Measurements from ENCODE around the gene TRIM59.

DNA sequence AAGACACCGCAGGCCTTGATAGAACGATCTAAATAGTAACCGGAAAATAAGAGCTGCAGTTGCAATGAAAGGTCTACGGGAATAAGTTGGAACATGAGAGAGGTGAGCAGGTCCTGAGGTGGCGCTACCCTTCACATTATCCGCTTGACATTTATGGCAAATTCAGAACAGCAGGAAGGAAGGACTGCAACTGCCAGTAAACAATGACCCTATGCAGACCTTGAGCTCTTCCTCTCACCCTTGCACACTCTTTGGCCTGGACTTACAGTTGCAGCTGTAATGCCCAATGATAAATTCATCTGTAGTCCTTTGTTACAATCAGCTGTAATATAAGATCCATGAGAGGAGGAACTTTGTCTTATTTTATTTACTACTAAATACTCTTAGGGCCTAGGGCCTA lies 32.3 kb upstream of the TRIM59 start:
- TF ChIP-seq, protein P1, sequence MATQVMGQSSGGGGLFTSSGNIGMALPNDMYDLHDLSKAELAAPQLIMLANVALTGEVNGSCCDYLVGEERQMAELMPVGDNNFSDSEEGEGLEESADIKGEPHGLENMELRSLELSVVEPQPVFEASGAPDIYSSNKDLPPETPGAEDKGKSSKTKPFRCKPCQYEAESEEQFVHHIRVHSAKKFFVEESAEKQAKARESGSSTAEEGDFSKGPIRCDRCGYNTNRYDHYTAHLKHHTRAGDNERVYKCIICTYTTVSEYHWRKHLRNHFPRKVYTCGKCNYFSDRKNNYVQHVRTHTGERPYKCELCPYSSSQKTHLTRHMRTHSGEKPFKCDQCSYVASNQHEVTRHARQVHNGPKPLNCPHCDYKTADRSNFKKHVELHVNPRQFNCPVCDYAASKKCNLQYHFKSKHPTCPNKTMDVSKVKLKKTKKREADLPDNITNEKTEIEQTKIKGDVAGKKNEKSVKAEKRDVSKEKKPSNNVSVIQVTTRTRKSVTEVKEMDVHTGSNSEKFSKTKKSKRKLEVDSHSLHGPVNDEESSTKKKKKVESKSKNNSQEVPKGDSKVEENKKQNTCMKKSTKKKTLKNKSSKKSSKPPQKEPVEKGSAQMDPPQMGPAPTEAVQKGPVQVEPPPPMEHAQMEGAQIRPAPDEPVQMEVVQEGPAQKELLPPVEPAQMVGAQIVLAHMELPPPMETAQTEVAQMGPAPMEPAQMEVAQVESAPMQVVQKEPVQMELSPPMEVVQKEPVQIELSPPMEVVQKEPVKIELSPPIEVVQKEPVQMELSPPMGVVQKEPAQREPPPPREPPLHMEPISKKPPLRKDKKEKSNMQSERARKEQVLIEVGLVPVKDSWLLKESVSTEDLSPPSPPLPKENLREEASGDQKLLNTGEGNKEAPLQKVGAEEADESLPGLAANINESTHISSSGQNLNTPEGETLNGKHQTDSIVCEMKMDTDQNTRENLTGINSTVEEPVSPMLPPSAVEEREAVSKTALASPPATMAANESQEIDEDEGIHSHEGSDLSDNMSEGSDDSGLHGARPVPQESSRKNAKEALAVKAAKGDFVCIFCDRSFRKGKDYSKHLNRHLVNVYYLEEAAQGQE (IDR thresholded peaks at IDR 0.05; ENCODE audit: low read depth, low read length) = no peak
- TF ChIP-seq BCL11A (IDR thresholded peaks at IDR 0.05; ENCODE audit: low read depth, low read length) = no peak
- TF ChIP-seq, protein P2, sequence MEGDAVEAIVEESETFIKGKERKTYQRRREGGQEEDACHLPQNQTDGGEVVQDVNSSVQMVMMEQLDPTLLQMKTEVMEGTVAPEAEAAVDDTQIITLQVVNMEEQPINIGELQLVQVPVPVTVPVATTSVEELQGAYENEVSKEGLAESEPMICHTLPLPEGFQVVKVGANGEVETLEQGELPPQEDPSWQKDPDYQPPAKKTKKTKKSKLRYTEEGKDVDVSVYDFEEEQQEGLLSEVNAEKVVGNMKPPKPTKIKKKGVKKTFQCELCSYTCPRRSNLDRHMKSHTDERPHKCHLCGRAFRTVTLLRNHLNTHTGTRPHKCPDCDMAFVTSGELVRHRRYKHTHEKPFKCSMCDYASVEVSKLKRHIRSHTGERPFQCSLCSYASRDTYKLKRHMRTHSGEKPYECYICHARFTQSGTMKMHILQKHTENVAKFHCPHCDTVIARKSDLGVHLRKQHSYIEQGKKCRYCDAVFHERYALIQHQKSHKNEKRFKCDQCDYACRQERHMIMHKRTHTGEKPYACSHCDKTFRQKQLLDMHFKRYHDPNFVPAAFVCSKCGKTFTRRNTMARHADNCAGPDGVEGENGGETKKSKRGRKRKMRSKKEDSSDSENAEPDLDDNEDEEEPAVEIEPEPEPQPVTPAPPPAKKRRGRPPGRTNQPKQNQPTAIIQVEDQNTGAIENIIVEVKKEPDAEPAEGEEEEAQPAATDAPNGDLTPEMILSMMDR (IDR thresholded peaks at IDR 0.05 in 2 of 3, conservative IDR thresholded peaks at IDR 0.05 in 1 of 3; ENCODE audit: control insufficient read depth in 2 of 3, extremely low read depth in 1 of 3, insufficient read depth in 1 of 3, low read depth in 3 of 3, low read length in 3 of 3) = no peak
- TF ChIP-seq EZH2 (IDR thresholded peaks at IDR 0.05; ENCODE audit: borderline replicate concordance, control insufficient read depth, low read depth, low read length) = no peak
